Measurements from ENCODE around the gene EHBP1. TPM values are rescaled to one million over a fixed set of nuclear protein-coding genes. Genes with fewer than 3 reads are reported as not detected.

The EHBP1 gene
- total RNA-seq, 6 donors from 2014 or later: 36.2 to 78.5 (median 43.2) TPM

GRCh38 chr2:63057249-63058143 lies 352.0 kb downstream of the EHBP1 start:
- Histone ChIP-seq H3K4me1 (peaks cover 45 to 77% (median 61%) of the 10 kb centered on the region in 4 donors), H3K27me3 (peaks cover 0 to 83% (median 65%) of the 10 kb centered on the region in 4 donors), H3K4me3 (peak overlapping the region in 1 of 4 donors; percentile 2), H3K27ac (no peak overlapping the region), H3K36me3 (no peaks in the 10 kb centered on the region), H3K9me3 (peaks cover 0 to 7% (median 3%) of the 10 kb centered on the region in 4 donors)
- no peak for ATAC-seq (ENCODE audit: low FRiP score in 2 of 2)
- no peak for TF ChIP-seq EP300 (IDR thresholded peaks at IDR 0.05)
- TF ChIP-seq POLR2AphosphoS5 (IDR thresholded peaks at IDR 0.05): no peak
- no peak for TF ChIP-seq CTCF (IDR thresholded peaks at IDR 0.05)
- no peak for TF ChIP-seq POLR2A (IDR thresholded peaks at IDR 0.05)
- 17 to 18% methylated on average over 35 of the region's 35 CpGs for WGBS, 2 donors
- DNase-seq: no peak

- WGBS, 2 donors: 13 to 16% methylated on average over 20 to 35 of the region's 35 CpGs
- peak in 1 of 2 donors; percentile 2 for ATAC-seq (ENCODE audit: low FRiP score in 2 of 2)
- peaks cover 45 to 68% (median 59%) of the 10 kb centered on the region in 4 donors for H3K4me1 ChIP-seq
- H3K27ac ChIP-seq: no peak overlapping the region
- H3K36me3 ChIP-seq: no peaks in the 10 kb centered on the region
- TF ChIP-seq POLR2A (IDR thresholded peaks at IDR 0.05) (no peak), POLR2AphosphoS5 (IDR thresholded peaks at IDR 0.05) (no peak), CTCF (IDR thresholded peaks at IDR 0.05) (no peak), EP300 (IDR thresholded peaks at IDR 0.05) (no peak)
- H3K4me3 ChIP-seq: peak overlapping the region in 2 of 4 donors; percentile 17 to 23
- no peak for DNase-seq
- peaks cover 0 to 7% (median 3%) of the 10 kb centered on the region in 4 donors for H3K9me3 ChIP-seq
- peaks cover 0 to 85% (median 61%) of the 10 kb centered on the region in 4 donors for H3K27me3 ChIP-seq
Measured at GRCh38 chr2:63058144-63058920, 352.8 kb downstream of the EHBP1 start.

- peak overlapping the region in 3 of 4 donors; percentile 5 to 23 (median 17) for H3K4me3 ChIP-seq
- H3K4me1 ChIP-seq: peaks cover 42 to 60% (median 52%) of the 10 kb centered on the region in 4 donors
- 9 to 20% methylated on average over 3 to 51 of the region's 67 CpGs for WGBS, 2 donors
- peak overlapping the region in 1 of 4 donors; percentile 59 for H3K27ac ChIP-seq
- H3K27me3 ChIP-seq: peaks cover 0 to 82% (median 54%) of the 10 kb centered on the region in 4 donors
- DNase-seq (peak in 1 of 2 donors; percentile 87), ATAC-seq (ENCODE audit: low FRiP score in 2 of 2) (peak in 1 of 2 donors; percentile 43)
- peaks cover 0 to 7% (median 3%) of the 10 kb centered on the region in 4 donors for H3K9me3 ChIP-seq
- H3K36me3 ChIP-seq: no peaks in the 10 kb centered on the region
- TF ChIP-seq POLR2A (IDR thresholded peaks at IDR 0.05): no peak
Measured at GRCh38 chr2:63058921-63059792, 353.6 kb downstream of the EHBP1 start.

GRCh38 chr2:63059793-63060471 lies 354.4 kb downstream of the EHBP1 start:
- Histone ChIP-seq H3K4me3 (peak overlapping the region in 3 of 4 donors; percentile 5 to 23 (median 15)), H3K4me1 (peaks cover 42 to 52% (median 45%) of the 10 kb centered on the region in 4 donors), H3K27me3 (peaks cover 0 to 75% (median 46%) of the 10 kb centered on the region in 4 donors), H3K36me3 (no peaks in the 10 kb centered on the region), H3K9me3 (peaks cover 0 to 7% (median 3%) of the 10 kb centered on the region in 4 donors), H3K27ac (peak overlapping the region in 1 of 4 donors; percentile 59)
- ATAC-seq (ENCODE audit: low FRiP score in 2 of 2): no peak
- TF ChIP-seq EP300 (IDR thresholded peaks at IDR 0.05): no peak
- TF ChIP-seq POLR2AphosphoS5 (IDR thresholded peaks at IDR 0.05): peak in 1 of 2 donors; percentile 29
- TF ChIP-seq CTCF (IDR thresholded peaks at IDR 0.05): no peak
- no peak for DNase-seq
- 6 to 13% methylated on average over 12 to 13 of the region's 39 CpGs for WGBS, 2 donors

All from upper lobe of left lung (tissue), 6 donors.